Hindlimb muscle (tissue), 1 donor: ENCODE data around the gene MPC1L. TPM values are rescaled to one million over a fixed set of nuclear protein-coding genes. Genes with fewer than 3 reads are reported as not detected.

ENCODE experiments used
- DNase-seq: peaks from one replicate; pipeline ENCODE4 v3.0.0-alpha.2; 2013
- polyA plus RNA-seq: library from polyadenylated mRNA; unstranded; fragments of 120-200 nt; gene quantifications from one replicate; pipeline ENCODE4 v1.2.1, GENCODE V29; 2013; ENCODE audit not compliant: insufficient read length

Gene MPC1L
- polyA plus RNA-seq, 1 donor = not detected

- DNase-seq = no peak
Measured at GRCh38 chrX:40632199-40632598, 9.0 kb downstream of the MPC1L start.

GRCh38 chrX:40637687-40638086, 14.5 kb downstream of the MPC1L start:
- DNase-seq = no peak

GRCh38 chrX:40644176-40644575, 20.9 kb downstream of the MPC1L start:
- DNase-seq = no peak

- no peak for DNase-seq
Measured at GRCh38 chrX:40644821-40645358, 21.7 kb downstream of the MPC1L start.

- no peak for DNase-seq
Measured at GRCh38 chrX:40646489-40647306, 23.5 kb downstream of the MPC1L start.

GRCh38 chrX:40647307-40648197, 24.3 kb downstream of the MPC1L start, which contains the start of gene CXorf38:
CXorf38 (minus strand) TSS chrX:40647561; CDS start chrX:40647520, 41 bp downstream.
- DNase-seq = peak; percentile 95

- DNase-seq = no peak
Measured at GRCh38 chrX:40651620-40652223, 28.5 kb downstream of the MPC1L start.

- no peak for DNase-seq
Measured at GRCh38 chrX:40652664-40653063, 29.4 kb downstream of the MPC1L start.

GRCh38 chrX:40653535-40653934, 30.3 kb downstream of the MPC1L start:
- no peak for DNase-seq

- DNase-seq = no peak
Measured at GRCh38 chrX:40660381-40660780, 37.2 kb downstream of the MPC1L start.

- DNase-seq = no peak
Measured at GRCh38 chrX:40661489-40661888, 38.3 kb downstream of the MPC1L start.

- DNase-seq = no peak
Measured at GRCh38 chrX:40663078-40663740, 40.0 kb downstream of the MPC1L start.

- DNase-seq = no peak
Measured at GRCh38 chrX:40663880-40664630, 40.8 kb downstream of the MPC1L start.

- DNase-seq = no peak
Measured at GRCh38 chrX:40671126-40671525, 47.9 kb downstream of the MPC1L start.

Other genes starting within 250 kb of the MPC1L start
- gene ATP6AP2, start 42.5 kb upstream of the MPC1L start, polyA plus RNA-seq = 63.5 TPM
- gene CXorf38, start 24.1 kb downstream of the MPC1L start, polyA plus RNA-seq = 7.2 TPM
- 35.3 TPM for gene MED14, start 112.1 kb downstream of the MPC1L start, polyA plus RNA-seq